ENCODE data around the gene EXOC5. TPM values are rescaled to one million over a fixed set of nuclear protein-coding genes. Genes with fewer than 3 reads are reported as not detected.

Gene EXOC5
- total RNA-seq, 3 donors from 2014 or later (not counting 1 experiment from before 2014, with no cell fraction given), result 37.1 to 42.0 (median 41.7) TPM

DNA sequence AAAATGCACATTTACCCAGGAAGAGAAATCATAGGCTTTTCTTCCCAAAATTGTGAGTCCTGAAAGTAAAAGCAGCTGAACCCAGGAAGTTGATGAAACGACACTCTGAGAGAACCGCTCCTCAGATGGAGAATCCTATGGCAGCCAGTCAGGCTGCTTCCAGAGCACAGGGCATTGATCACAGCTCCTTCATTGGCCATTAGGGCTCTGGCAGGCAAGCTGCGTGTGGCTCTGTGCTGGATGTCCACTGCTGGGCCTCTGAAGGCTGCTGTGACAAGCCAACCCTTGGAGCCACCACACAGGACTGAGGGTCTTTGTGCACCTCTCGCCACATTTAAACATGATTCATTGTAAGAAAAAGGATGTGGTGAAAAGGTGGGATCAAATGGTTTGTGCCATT is 89.4 kb downstream of the EXOC5 start:
- H3K36me3 Mint-ChIP-seq, result no peaks in the 10 kb centered on the region
- Histone ChIP-seq H3K4me3 (ENCODE audit: low read length) (no peak overlapping the region), H3K4me1 (ENCODE audit: control insufficient read depth, insufficient read depth, low read length) (no peaks in the 10 kb centered on the region), H3K9me3 (ENCODE audit: control insufficient read depth, insufficient read depth, low read length) (no peaks in the 10 kb centered on the region), H3K36me3 (ENCODE audit: control insufficient read depth, insufficient read depth, low read length) (no peaks in the 10 kb centered on the region), H3K27me3 (ENCODE audit: control insufficient read depth, insufficient read depth, low read length) (no peaks in the 10 kb centered on the region), H3K27ac (ENCODE audit: low read length) (no peak overlapping the region)
- no peak overlapping the region for H3K4me3 Mint-ChIP-seq
- no peak for DNase-seq
- H3K27ac Mint-ChIP-seq, result no peak overlapping the region
- no peak for TF ChIP-seq CTCF (IDR thresholded peaks at IDR 0.05)
- H3K9me3 Mint-ChIP-seq, result no peaks in the 10 kb centered on the region
- no peak for ATAC-seq
- no peaks in the 10 kb centered on the region for H3K4me1 Mint-ChIP-seq
- intact Hi-C loops (cut with micrococcal nuclease), result no loop called here
- WGBS (ENCODE audit: insufficient coverage), result 72% methylated on average over 4 of the region's 4 CpGs
- peaks cover 13 to 33% of the 10 kb centered on the region in 2 donors for H3K27me3 Mint-ChIP-seq (ENCODE audit: low read depth in 2 of 2)

GRCh38 chr14:57174466-57174865 is 94.2 kb downstream of the EXOC5 start:
- H3K27ac ChIP-seq (ENCODE audit: low read length), result no peak overlapping the region
- Mint-ChIP-seq H3K36me3 (no peaks in the 10 kb centered on the region), H3K9me3 (no peaks in the 10 kb centered on the region), H3K4me3 (no peak overlapping the region), H3K27ac (no peak overlapping the region), H3K4me1 (no peaks in the 10 kb centered on the region), H3K27me3 (ENCODE audit: low read depth in 2 of 2) (peaks cover 13 to 30% of the 10 kb centered on the region in 2 donors)
- no peaks in the 10 kb centered on the region for H3K27me3 ChIP-seq (ENCODE audit: control insufficient read depth, insufficient read depth, low read length)
- no peaks in the 10 kb centered on the region for H3K9me3 ChIP-seq (ENCODE audit: control insufficient read depth, insufficient read depth, low read length)
- H3K36me3 ChIP-seq (ENCODE audit: control insufficient read depth, insufficient read depth, low read length), result no peaks in the 10 kb centered on the region
- H3K4me1 ChIP-seq (ENCODE audit: control insufficient read depth, insufficient read depth, low read length), result no peaks in the 10 kb centered on the region
- intact Hi-C loops (cut with micrococcal nuclease), result no loop called here
- no peak for TF ChIP-seq CTCF (IDR thresholded peaks at IDR 0.05)
- no peak for DNase-seq
- ATAC-seq, result no peak
- no peak overlapping the region for H3K4me3 ChIP-seq (ENCODE audit: low read length)
- 94% methylated on average over 4 of the region's 4 CpGs for WGBS (ENCODE audit: insufficient coverage)

DNA sequence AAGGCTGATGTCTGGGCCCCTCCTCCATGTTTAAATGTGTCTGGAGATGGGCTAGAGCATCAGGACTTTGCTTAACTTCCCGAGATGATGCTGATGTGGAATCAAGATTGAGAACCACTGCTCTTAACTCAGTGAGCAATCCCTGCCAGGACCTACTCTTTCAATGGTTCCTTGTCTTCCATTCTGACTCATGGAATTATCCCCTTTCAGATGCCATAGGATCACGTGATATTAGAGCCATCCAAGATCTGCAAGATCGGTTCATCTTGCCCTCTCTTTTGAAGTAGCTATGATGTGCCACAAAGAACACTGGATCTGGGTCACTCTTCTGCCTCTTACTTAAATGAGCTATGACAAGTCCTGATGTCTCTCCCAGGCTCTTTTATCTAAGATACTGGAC is 96.8 kb downstream of the EXOC5 start:
- Histone ChIP-seq H3K9me3 (ENCODE audit: control insufficient read depth, insufficient read depth, low read length) (no peaks in the 10 kb centered on the region), H3K4me1 (ENCODE audit: control insufficient read depth, insufficient read depth, low read length) (no peaks in the 10 kb centered on the region), H3K27ac (ENCODE audit: low read length) (no peak overlapping the region), H3K27me3 (ENCODE audit: control insufficient read depth, insufficient read depth, low read length) (no peaks in the 10 kb centered on the region), H3K4me3 (ENCODE audit: low read length) (no peak overlapping the region), H3K36me3 (ENCODE audit: control insufficient read depth, insufficient read depth, low read length) (no peaks in the 10 kb centered on the region)
- DNase-seq, result no peak
- TF ChIP-seq CTCF (IDR thresholded peaks at IDR 0.05), result no peak
- 85% methylated on average over 3 of the region's 3 CpGs for WGBS (ENCODE audit: insufficient coverage)
- intact Hi-C loops (cut with micrococcal nuclease), result no loop called here
- no peaks in the 10 kb centered on the region for H3K9me3 Mint-ChIP-seq
- H3K36me3 Mint-ChIP-seq, result no peaks in the 10 kb centered on the region
- no peak for ATAC-seq
- no peaks in the 10 kb centered on the region for H3K4me1 Mint-ChIP-seq
- H3K4me3 Mint-ChIP-seq, result no peak overlapping the region
- no peak overlapping the region for H3K27ac Mint-ChIP-seq
- peaks cover 8 to 14% of the 10 kb centered on the region in 2 donors for H3K27me3 Mint-ChIP-seq (ENCODE audit: low read depth in 2 of 2)

GRCh38 chr14:57171363-57171762 is 97.3 kb downstream of the EXOC5 start:
- H3K4me3 Mint-ChIP-seq, result no peak overlapping the region
- Histone ChIP-seq H3K4me3 (ENCODE audit: low read length) (no peak overlapping the region), H3K27ac (ENCODE audit: low read length) (no peak overlapping the region), H3K9me3 (ENCODE audit: control insufficient read depth, insufficient read depth, low read length) (no peaks in the 10 kb centered on the region), H3K27me3 (ENCODE audit: control insufficient read depth, insufficient read depth, low read length) (no peaks in the 10 kb centered on the region), H3K36me3 (ENCODE audit: control insufficient read depth, insufficient read depth, low read length) (no peaks in the 10 kb centered on the region), H3K4me1 (ENCODE audit: control insufficient read depth, insufficient read depth, low read length) (no peaks in the 10 kb centered on the region)
- H3K36me3 Mint-ChIP-seq, result no peaks in the 10 kb centered on the region
- no peak for TF ChIP-seq CTCF (IDR thresholded peaks at IDR 0.05)
- no peaks in the 10 kb centered on the region for H3K9me3 Mint-ChIP-seq
- DNase-seq, result no peak
- intact Hi-C loops (cut with micrococcal nuclease), result no loop called here
- no peak overlapping the region for H3K27ac Mint-ChIP-seq
- peaks cover 8 to 12% of the 10 kb centered on the region in 2 donors for H3K27me3 Mint-ChIP-seq (ENCODE audit: low read depth in 2 of 2)
- H3K4me1 Mint-ChIP-seq, result no peaks in the 10 kb centered on the region
- ATAC-seq, result no peak
- 96% methylated on average over 5 of the region's 5 CpGs for WGBS (ENCODE audit: insufficient coverage)
